PC-3 (cell line): Measurements from ENCODE around the gene MORN1. TPM values are rescaled to one million over a fixed set of nuclear protein-coding genes. Genes with fewer than 3 reads are reported as not detected.

Experiments
- ATAC-seq: fragments of 200-7000 bp; cut with Tn5 transposase; 2 replicates; pipeline ENCODE4 v1.9.1; 2020; ENCODE audit warnings: mild to moderate bottlenecking, moderate library complexity
- BruUV-seq: library from RNA; stranded (reverse); fragments of 400-500 nt; replicated peaks from 2 replicates; lab custom pipeline; 2021; lab: Mats Ljungman, UMichigan
- CTCF ChIA-PET: fragments of 300-600 bp; sonication (Branson Sonifier 250); formaldehyde crosslinking; loops from one replicate; lab custom pipeline; 2022; ENCODE audit warnings: antibody characterized with exemption; lab: Charles Lee
- POLR2A ChIA-PET: fragments of 300-600 bp; sonication (Branson Sonifier 250); formaldehyde crosslinking; loops from one replicate; lab custom pipeline; 2022; ENCODE audit warnings: antibody characterized with exemption; ENCODE audit not compliant: unreplicated experiment; lab: Charles Lee
- DNase-seq: peaks from one replicate; pipeline ENCODE4 v3.0.0-alpha.2; 2015
- H2AFZ ChIP-seq: fragments of 300-600 bp; sonication (generic); 2 replicates; pipeline ENCODE4 v1.6.0; 2016; ENCODE audit warnings: antibody characterized with exemption, low read length
- H3F3A ChIP-seq: fragments of 300-600 bp; sonication (generic); one replicate; pipeline ENCODE4 v1.6.0; 2017; ENCODE audit warnings: antibody characterized with exemption, low read length, control low read depth, mild to moderate bottlenecking; ENCODE audit not compliant: unreplicated experiment
- H3K27ac ChIP-seq: fragments of 300-600 bp; sonication (generic); 2 replicates; pipeline ENCODE4 v1.5.1; 2016; ENCODE audit warnings: mild to moderate bottlenecking, low read length
- H3K27me3 ChIP-seq: fragments of 300-600 bp; sonication (generic); 2 replicates; pipeline ENCODE4 v1.6.1; 2016; ENCODE audit warnings: low read length, mixed read lengths
- H3K36me3 ChIP-seq: fragments of 300-600 bp; sonication (generic); 2 replicates; pipeline ENCODE4 v1.6.1; 2016; ENCODE audit warnings: low read depth, mixed run types, low read length, mixed read lengths
- H3K4me1 ChIP-seq: fragments of 300-600 bp; sonication (generic); 2 replicates; pipeline ENCODE4 v1.5.1; 2016; ENCODE audit warnings: low read length; ENCODE audit not compliant: insufficient read depth
- H3K4me2 ChIP-seq: fragments of 300-600 bp; sonication (generic); 2 replicates; pipeline ENCODE4 v1.6.0; 2016; ENCODE audit warnings: low read length
- H3K4me3 ChIP-seq: fragments of 300-600 bp; sonication (generic); 2 replicates; pipeline ENCODE4 v1.5.1; 2016; ENCODE audit warnings: mild to moderate bottlenecking, low read length, mixed read lengths
- H3K79me2 ChIP-seq: fragments of 300-600 bp; sonication (generic); 2 replicates; pipeline ENCODE4 v1.6.1; 2017; ENCODE audit warnings: low read length, mixed read lengths
- H3K9ac ChIP-seq: fragments of 300-600 bp; sonication (generic); 2 replicates; pipeline ENCODE4 v1.6.0; 2016; ENCODE audit warnings: mild to moderate bottlenecking, low read length
- H3K9me2 ChIP-seq: fragments of 300-600 bp; sonication (generic); replicated peaks from 2 replicates; pipeline ENCODE4 v1.6.1; 2016; ENCODE audit warnings: mixed run types, low read length, mixed read lengths
- H3K9me3 ChIP-seq: fragments of 300-600 bp; sonication (generic); 2 replicates; pipeline ENCODE4 v1.6.1; 2016; ENCODE audit warnings: low read length, mixed read lengths
- H4K20me1 ChIP-seq: fragments of 300-600 bp; sonication (generic); 2 replicates; pipeline ENCODE4 v1.6.1; 2016; ENCODE audit warnings: low read length, mixed read lengths
- EZH2 ChIP-seq: fragments of 300-600 bp; sonication (generic); IDR thresholded peaks from one replicate; pipeline ENCODE4 v1.6.1; 2017; ENCODE audit warnings: antibody characterized with exemption, mild to moderate bottlenecking, low read length; ENCODE audit not compliant: unreplicated experiment
- EZH2phosphoT487 ChIP-seq: fragments of 300-600 bp; sonication (generic); IDR thresholded peaks from 2 replicates; pipeline ENCODE4 v1.6.1; 2018; ENCODE audit warnings: mild to moderate bottlenecking, antibody characterized with exemption, low read length, borderline replicate concordance
- intact Hi-C: fragments of 100-400 bp; cut with micrococcal nuclease; formaldehyde crosslinking; loops from 2 replicates; pipeline ENCODE4 v1.9.0; 2023
- total RNA-seq: library from RNA; depleted of rRNA; stranded (reverse); fragments of >200 nt; gene quantifications from 2 replicates; pipeline ENCODE4 v1.2.3, GENCODE V29; 2014
- TF ChIP-seq, protein P1 (sequence below): fragments of 300-600 bp; sonication (generic); conservative IDR thresholded peaks from 2 replicates; pipeline ENCODE4 v1.5.1; 2017; ENCODE audit warnings: antibody characterized with exemption, low read depth, mild to moderate bottlenecking, low read length

The MORN1 gene
- total RNA-seq, 1 experiment from 2014 or later, result 11.2 TPM

DNA sequence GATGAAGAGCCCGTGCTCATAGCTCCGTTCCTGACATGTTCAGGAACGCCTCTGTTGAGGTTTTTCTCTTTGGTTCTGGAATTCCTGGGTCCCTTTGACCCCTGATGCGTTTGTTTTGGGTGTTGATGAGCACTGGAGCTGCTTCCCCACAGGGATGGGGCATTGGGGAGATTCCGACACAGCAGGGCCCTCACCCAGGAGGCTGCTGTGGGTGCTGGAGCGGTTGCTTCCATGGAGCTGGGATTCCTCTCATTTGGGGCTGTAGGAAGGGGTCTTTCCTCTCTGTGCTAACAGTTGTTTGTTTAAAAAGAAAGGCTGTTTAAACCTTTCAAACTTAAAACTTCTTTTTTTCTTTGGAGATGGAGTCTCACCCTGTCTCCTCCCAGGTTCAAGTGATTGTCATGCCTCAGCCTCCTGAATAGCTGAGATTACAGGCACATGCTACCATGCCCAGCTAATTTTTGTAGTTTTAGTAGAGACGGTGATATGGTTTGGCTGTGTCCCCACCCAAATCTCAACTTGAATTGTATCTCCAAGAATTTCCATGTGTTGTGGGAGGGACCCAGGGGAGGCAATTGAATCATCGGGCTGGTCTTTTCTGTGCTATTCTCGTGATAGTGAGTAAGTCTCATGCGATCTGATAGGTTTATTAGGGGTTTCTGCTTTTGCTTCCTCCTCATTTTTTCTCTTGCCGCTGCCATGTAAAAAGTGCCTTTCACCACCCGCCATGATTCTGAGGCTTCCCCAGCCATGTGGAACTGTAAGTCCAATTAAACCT, 114.4 kb downstream of the MORN1 start:
- intact Hi-C loops, result no loop called here
- Histone ChIP-seq H3K27me3 (no peaks in the 10 kb centered on the region), H4K20me1 (peaks cover 62% of the 10 kb centered on the region), H3K36me3 (peaks cover 6% of the 10 kb centered on the region; the same call in 1 of the 2 replicates), H3K9me2 (no peaks in the 10 kb centered on the region), H3K9ac (no peak overlapping the region), H3K4me1 (no peaks in the 10 kb centered on the region), H3K27ac (no peak overlapping the region), H3K79me2 (peaks cover 82% of the 10 kb centered on the region), H3K4me2 (no peak overlapping the region), H3K4me3 (no peak overlapping the region), H2AFZ (no peak overlapping the region), H3F3A (no peaks in the 10 kb centered on the region), H3K9me3 (no peaks in the 10 kb centered on the region)
- ATAC-seq (no peak), DNase-seq (no peak)
- TF ChIP-seq, protein P1, sequence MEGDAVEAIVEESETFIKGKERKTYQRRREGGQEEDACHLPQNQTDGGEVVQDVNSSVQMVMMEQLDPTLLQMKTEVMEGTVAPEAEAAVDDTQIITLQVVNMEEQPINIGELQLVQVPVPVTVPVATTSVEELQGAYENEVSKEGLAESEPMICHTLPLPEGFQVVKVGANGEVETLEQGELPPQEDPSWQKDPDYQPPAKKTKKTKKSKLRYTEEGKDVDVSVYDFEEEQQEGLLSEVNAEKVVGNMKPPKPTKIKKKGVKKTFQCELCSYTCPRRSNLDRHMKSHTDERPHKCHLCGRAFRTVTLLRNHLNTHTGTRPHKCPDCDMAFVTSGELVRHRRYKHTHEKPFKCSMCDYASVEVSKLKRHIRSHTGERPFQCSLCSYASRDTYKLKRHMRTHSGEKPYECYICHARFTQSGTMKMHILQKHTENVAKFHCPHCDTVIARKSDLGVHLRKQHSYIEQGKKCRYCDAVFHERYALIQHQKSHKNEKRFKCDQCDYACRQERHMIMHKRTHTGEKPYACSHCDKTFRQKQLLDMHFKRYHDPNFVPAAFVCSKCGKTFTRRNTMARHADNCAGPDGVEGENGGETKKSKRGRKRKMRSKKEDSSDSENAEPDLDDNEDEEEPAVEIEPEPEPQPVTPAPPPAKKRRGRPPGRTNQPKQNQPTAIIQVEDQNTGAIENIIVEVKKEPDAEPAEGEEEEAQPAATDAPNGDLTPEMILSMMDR, result no peak
- TF ChIP-seq EZH2, result no peak
- no peak for TF ChIP-seq EZH2phosphoT487
- ChIA-PET CTCF (no interaction called here), POLR2A (no interaction called here)
- BruUV-seq, result no TSS peak

DNA sequence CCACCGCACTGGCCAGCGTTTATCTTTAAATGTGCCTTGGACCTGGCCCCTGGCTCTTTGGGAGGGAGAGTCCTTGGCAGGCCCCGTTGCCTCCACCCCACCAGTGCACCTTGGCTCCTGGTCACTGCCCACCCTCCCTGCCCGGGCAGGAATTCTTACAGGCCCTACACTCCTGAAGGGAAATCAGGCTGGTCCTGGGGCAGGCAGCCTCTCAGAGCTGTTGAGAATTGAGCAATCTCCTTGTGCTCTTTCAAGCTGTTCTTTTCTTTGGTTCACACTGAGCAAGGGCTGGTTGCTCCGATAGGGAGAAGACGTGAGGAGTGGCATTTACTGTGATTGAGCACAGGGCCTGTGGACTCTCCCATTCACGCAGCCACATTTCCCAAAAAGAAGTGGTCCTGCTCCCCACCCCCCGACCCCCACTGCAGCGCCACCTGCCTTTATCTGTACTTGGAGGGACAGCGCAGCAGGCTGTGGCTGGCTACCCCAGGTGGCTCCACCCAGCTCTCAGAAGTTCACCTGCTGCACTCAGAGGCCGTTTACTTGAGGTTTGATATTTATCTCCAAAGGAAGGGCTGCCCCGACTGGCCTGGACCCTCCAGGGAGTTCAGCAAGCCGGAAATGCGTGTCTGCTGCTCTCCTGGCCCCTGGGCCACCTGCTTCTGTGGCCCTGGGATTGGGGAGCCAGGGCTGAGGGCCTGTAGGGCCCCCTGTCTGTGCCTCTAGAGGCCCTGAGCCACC, 115.4 kb downstream of the MORN1 start:
- ATAC-seq (no peak), DNase-seq (no peak)
- no TSS peak for BruUV-seq
- Histone ChIP-seq H3K9me2 (no peaks in the 10 kb centered on the region), H2AFZ (no peak overlapping the region), H4K20me1 (peaks cover 72% of the 10 kb centered on the region), H3K4me2 (no peak overlapping the region), H3K27me3 (no peaks in the 10 kb centered on the region), H3F3A (no peaks in the 10 kb centered on the region), H3K9me3 (no peaks in the 10 kb centered on the region), H3K79me2 (peaks cover 92% of the 10 kb centered on the region), H3K4me1 (no peaks in the 10 kb centered on the region), H3K9ac (no peak overlapping the region), H3K36me3 (peaks cover 6% of the 10 kb centered on the region; the same call in 1 of the 2 replicates), H3K4me3 (no peak overlapping the region), H3K27ac (no peak overlapping the region)
- ChIA-PET POLR2A (no interaction called here), CTCF (no interaction called here)
- TF ChIP-seq EZH2phosphoT487, result no peak
- no peak for TF ChIP-seq EZH2
- TF ChIP-seq, protein P1, result no peak
- intact Hi-C loops, result no loop called here
